Keratinocyte (primary cell): ENCODE measurements around the gene SYT9. TPM values are rescaled to one million over a fixed set of nuclear protein-coding genes. Genes with fewer than 3 reads are reported as not detected.

Experiments
- DNase-seq: peaks from one replicate; pipeline ENCODE4 v3.0.0-alpha.2; 2011; ENCODE audit warnings: low read depth, missing footprints, low spot score
- FAIRE-seq: peaks from 2 replicates; lab custom pipeline; 2011; peaks lifted over from hg19 to GRCh38; lab: Jason Lieb, UNC
- H2AFZ ChIP-seq: 2 replicates; pipeline ENCODE4 v1.6.0; 2012; ENCODE audit warnings: low read length, control low read depth, inconsistent platforms; ENCODE audit not compliant: control insufficient read depth
- H3K27ac ChIP-seq: 2 replicates; pipeline ENCODE4 v1.5.1; 2011; ENCODE audit warnings: low read length; ENCODE audit not compliant: control insufficient read depth, insufficient read depth
- H3K27me3 ChIP-seq: 3 replicates; pipeline ENCODE4 v1.6.0; 2011; ENCODE audit warnings: low read length; ENCODE audit not compliant: control insufficient read depth, insufficient read depth; ENCODE audit errors: extremely low read depth
- H3K36me3 ChIP-seq, 2 experiments: 2 replicates in 1 of 2; 3 replicates in 1 of 2; pipeline ENCODE4 v1.5.1; 2011; ENCODE audit warnings: low read length in 2 of 2, mild to moderate bottlenecking in 1 of 2; ENCODE audit not compliant: control insufficient read depth in 2 of 2, insufficient read depth in 2 of 2; ENCODE audit errors: extremely low read depth in 1 of 2
- H3K4me1 ChIP-seq: 3 replicates; pipeline ENCODE4 v1.5.1; 2011; ENCODE audit warnings: low read length; ENCODE audit not compliant: control insufficient read depth, insufficient read depth; ENCODE audit errors: extremely low read depth
- H3K4me2 ChIP-seq: 3 replicates; pipeline ENCODE4 v1.6.0; 2011; ENCODE audit warnings: low read depth, low read length; ENCODE audit not compliant: control insufficient read depth, insufficient read depth; ENCODE audit errors: extremely low read depth
- H3K4me3 ChIP-seq, 3 experiments: fragments of 200-600 bp in 1 of 3; sonication (generic) in 1 of 3; 2 replicates in 2 of 3; 3 replicates in 1 of 3; pipeline ENCODE4 v1.5.1; 2011 to 2016; ENCODE audit warnings: low read length in 3 of 3, mild to moderate bottlenecking in 3 of 3, control low read depth in 2 of 3, inconsistent platforms in 1 of 3, low read depth in 1 of 3, mixed read lengths in 1 of 3, mixed run types in 1 of 3, moderate library complexity in 1 of 3; ENCODE audit not compliant: control insufficient read depth in 2 of 3, insufficient read depth in 2 of 3; ENCODE audit errors: extremely low read depth in 1 of 3
- H3K79me2 ChIP-seq: 2 replicates; pipeline ENCODE4 v1.6.0; 2012; ENCODE audit warnings: low read length; ENCODE audit not compliant: control insufficient read depth, insufficient read depth
- H3K9ac ChIP-seq: 3 replicates; pipeline ENCODE4 v1.6.0; 2011; ENCODE audit warnings: low read length; ENCODE audit not compliant: control insufficient read depth, insufficient read depth; ENCODE audit errors: extremely low read depth
- H3K9me1 ChIP-seq: 3 replicates; pipeline ENCODE4 v1.6.0; 2011; ENCODE audit warnings: low read length; ENCODE audit not compliant: control insufficient read depth, insufficient read depth; ENCODE audit errors: extremely low read depth
- H3K9me3 ChIP-seq: 2 replicates; pipeline ENCODE4 v1.5.1; 2012; ENCODE audit warnings: low read depth, low read length; ENCODE audit not compliant: control insufficient read depth
- H4K20me1 ChIP-seq: 3 replicates; pipeline ENCODE4 v1.6.0; 2011; ENCODE audit warnings: low read length; ENCODE audit not compliant: control insufficient read depth, insufficient read depth; ENCODE audit errors: extremely low read depth
- CTCF ChIP-seq, 3 experiments: IDR thresholded peaks in 1 of 3; conservative IDR thresholded peaks in 1 of 3; optimal IDR thresholded peaks in 1 of 3; 2 replicates in 2 of 3; 3 replicates in 1 of 3; pipeline versions ENCODE3 to v1.5.1; 2011; ENCODE audit warnings: low read length in 3 of 3, mild to moderate bottlenecking in 3 of 3, moderate library complexity in 2 of 3, control low read depth in 1 of 3, inconsistent platforms in 1 of 3; ENCODE audit not compliant: insufficient read depth in 2 of 3; ENCODE audit errors: extremely low read depth in 1 of 3
- EZH2 ChIP-seq: IDR thresholded peaks from one replicate; pipeline ENCODE4 v1.6.1; 2012; ENCODE audit warnings: inconsistent platforms, mild to moderate bottlenecking, low read length, moderate library complexity
- dilution Hi-C: fragments of 300-500 bp; cut with MboI; formaldehyde crosslinking; loops from one replicate; pipeline ENCODE4 v1.7.0; 2020; ENCODE audit warnings: low sequenced_read_pairs; ENCODE audit not compliant: extremely low pct_ligation_motif_present
- polyA plus RNA-seq, 5 experiments: library from polyadenylated mRNA; depleted of rRNA in 3 of 5; stranded (reverse) in 3 of 5; stranded (forward) in 1 of 5; unstranded in 1 of 5; fragments of >200 nt; gene quantifications; 1 replicate in 1 of 5; 2 replicates in 3 of 5; 3 replicates in 1 of 5; pipeline versions ENCODE4 v1.2.1 to v1.2.3, GENCODE V29; 2011 to 2012; ENCODE audit warnings: missing spikeins in 2 of 5, low read depth in 1 of 5, low replicate concordance in 1 of 5

The SYT9 gene
- polyA plus RNA-seq, 1 donor (not counting 4 experiments of a cell fraction or from before 2014, with no cell fraction given) = not detected

DNA sequence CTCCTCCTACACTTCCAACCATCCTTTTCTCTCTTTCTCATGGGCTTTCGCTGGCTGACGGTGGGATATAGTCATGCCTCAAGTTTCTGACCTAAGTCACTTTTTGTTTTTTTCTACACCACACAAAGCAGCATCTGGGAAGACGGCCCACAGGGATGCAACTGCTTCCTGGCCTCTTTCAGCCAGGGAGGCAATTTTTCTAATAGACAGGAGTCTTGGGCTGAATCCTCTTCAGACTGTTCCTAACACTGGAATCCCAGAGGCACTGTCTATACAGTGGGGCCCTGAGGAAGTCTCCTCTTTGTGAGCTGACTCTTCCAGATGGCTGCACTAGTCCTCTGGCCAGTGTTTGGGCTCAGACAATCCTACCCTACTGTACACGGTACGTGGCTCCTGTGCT, 193.9 kb downstream of the SYT9 start:
- DNase-seq (no peak), FAIRE-seq (no peak)
- no peaks in the 10 kb centered on the region for H4K20me1 ChIP-seq
- no peaks in the 10 kb centered on the region for H3K9me1 ChIP-seq
- TF ChIP-seq CTCF (optimal IDR thresholded peaks at IDR 0.05 in 1 of 3, IDR thresholded peaks at IDR 0.05 in 1 of 3, conservative IDR thresholded peaks at IDR 0.05 in 1 of 3; ENCODE audit: extremely low read depth in 1 of 3, insufficient read depth in 2 of 3, low read length in 3 of 3) (no peak), EZH2 (no peak)
- H3K27ac ChIP-seq = no peak overlapping the region
- no peak overlapping the region for H3K4me3 ChIP-seq
- no peak overlapping the region for H3K9ac ChIP-seq
- H3K36me3 ChIP-seq = no peaks in the 10 kb centered on the region
- no peaks in the 10 kb centered on the region for H3K27me3 ChIP-seq
- dilution Hi-C loops = no loop called here
- no peak overlapping the region for H2AFZ ChIP-seq
- H3K4me2 ChIP-seq = no peak overlapping the region
- H3K4me1 ChIP-seq = no peaks in the 10 kb centered on the region
- no peaks in the 10 kb centered on the region for H3K79me2 ChIP-seq
- no peaks in the 10 kb centered on the region for H3K9me3 ChIP-seq

DNA sequence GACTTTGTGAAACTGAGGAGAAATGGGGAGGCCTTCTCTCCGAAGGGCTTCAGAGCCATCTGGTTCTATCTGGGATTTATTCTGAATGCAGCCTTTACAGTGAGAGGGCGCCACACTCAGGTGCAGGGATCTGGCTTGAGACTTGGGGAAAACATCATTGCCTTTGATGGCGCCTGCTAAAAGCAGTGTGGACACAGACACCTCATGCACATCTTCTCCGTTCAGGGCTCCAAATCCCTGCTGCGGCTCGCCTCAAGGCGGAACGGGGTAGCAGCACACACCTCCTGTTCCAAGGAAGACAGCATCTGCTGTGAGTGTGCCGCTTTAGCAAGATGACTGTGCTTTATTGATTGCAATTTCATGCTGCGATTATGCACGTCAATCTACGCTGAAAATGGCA, 196.5 kb downstream of the SYT9 start:
- Histone ChIP-seq H3K27ac (no peak overlapping the region), H3K79me2 (no peaks in the 10 kb centered on the region), H4K20me1 (no peaks in the 10 kb centered on the region), H3K4me3 (no peak overlapping the region), H3K9me3 (no peaks in the 10 kb centered on the region), H3K27me3 (no peaks in the 10 kb centered on the region), H3K9me1 (no peaks in the 10 kb centered on the region), H3K9ac (no peak overlapping the region), H2AFZ (no peak overlapping the region), H3K4me2 (no peak overlapping the region), H3K36me3 (no peaks in the 10 kb centered on the region), H3K4me1 (no peaks in the 10 kb centered on the region)
- FAIRE-seq (no peak), DNase-seq (no peak)
- dilution Hi-C loops = no loop called here
- TF ChIP-seq EZH2 (no peak), CTCF (optimal IDR thresholded peaks at IDR 0.05 in 1 of 3, IDR thresholded peaks at IDR 0.05 in 1 of 3, conservative IDR thresholded peaks at IDR 0.05 in 1 of 3; ENCODE audit: extremely low read depth in 1 of 3, insufficient read depth in 2 of 3, low read length in 3 of 3) (peak in 1 of 3 experiments; percentile 12)
